Fibroblast of skin of abdomen (primary cell): Measurements from ENCODE around the gene GPR35.

ENCODE experiments used
- DNase-seq: peaks from one replicate; pipeline ENCODE4 v3.0.0-alpha.2; 2013

Gene GPR35

GRCh38 chr2:240589850-240590525 lies 35.3 kb upstream of the GPR35 start:
- no peak for DNase-seq

- no peak for DNase-seq
Measured at GRCh38 chr2:240590681-240591111, 34.6 kb upstream of the GPR35 start.

DNA sequence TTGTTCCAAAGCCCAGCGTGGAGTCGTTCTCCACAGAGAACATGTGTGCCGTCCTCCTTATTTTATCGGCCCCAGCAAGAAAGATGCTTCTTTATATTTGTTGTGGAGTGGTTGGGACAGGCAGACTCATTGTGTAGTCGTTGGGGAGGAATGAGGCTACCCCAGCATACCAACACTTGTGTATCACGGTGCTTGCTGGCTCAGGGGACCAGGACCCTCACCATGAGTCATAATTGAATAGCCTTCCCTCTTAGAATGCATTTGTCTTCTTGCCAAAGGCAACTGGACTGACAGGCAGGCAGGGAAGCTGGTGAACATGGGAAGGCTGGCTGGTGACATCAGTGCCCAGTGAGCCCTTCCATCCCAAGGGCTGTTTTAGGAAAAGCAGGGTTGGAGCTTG lies 34.1 kb upstream of the GPR35 start:
- peak; percentile 40 for DNase-seq

GRCh38 chr2:240591784-240592183 lies 33.5 kb upstream of the GPR35 start:
- no peak for DNase-seq

- DNase-seq: no peak
Measured at GRCh38 chr2:240593026-240593702, 32.1 kb upstream of the GPR35 start.

GRCh38 chr2:240593703-240594451 lies 31.4 kb upstream of the GPR35 start:
- no peak for DNase-seq

- DNase-seq: no peak
Measured at GRCh38 chr2:240594511-240595380, 30.5 kb upstream of the GPR35 start.

DNA sequence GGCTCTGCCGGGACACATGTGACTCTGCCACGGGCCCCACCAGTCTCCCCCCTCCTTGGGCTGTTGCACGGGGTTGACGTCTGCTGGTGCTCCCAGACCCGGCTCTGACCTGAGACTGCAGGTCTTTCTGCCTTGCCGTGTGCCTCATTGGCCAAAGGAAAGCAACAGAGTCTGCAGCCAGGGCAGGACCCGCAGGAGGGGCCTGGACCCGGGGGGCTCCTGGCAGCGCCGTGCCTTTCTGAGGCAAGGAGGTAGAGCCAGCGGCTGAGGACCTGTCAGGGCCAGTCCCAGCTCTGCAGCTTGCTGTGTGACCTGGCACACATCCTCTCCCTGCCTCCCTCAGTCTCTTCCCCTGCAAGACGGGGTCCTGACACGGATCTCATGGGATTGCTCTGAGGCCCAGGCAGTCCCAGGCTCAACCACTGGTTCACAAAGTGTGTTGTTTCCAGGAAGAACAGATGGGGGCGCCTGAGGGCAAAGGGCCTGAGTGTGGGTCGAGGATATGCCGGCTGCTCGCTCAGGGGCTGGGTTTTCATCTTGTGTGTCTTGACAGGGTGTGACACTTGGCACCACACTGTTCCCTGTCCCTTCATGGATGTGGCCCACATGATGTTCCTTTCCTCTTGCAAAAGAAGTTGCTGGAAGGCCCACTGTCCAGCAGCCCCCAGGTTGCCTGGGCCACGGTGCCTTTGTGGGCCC lies 29.8 kb upstream of the GPR35 start:
- DNase-seq: no peak

- no peak for DNase-seq
Measured at GRCh38 chr2:240596080-240596460, 29.2 kb upstream of the GPR35 start.

- no peak for DNase-seq
Measured at GRCh38 chr2:240596491-240596931, 28.8 kb upstream of the GPR35 start.

GRCh38 chr2:240597054-240597418 lies 28.2 kb upstream of the GPR35 start:
- DNase-seq: no peak

DNA sequence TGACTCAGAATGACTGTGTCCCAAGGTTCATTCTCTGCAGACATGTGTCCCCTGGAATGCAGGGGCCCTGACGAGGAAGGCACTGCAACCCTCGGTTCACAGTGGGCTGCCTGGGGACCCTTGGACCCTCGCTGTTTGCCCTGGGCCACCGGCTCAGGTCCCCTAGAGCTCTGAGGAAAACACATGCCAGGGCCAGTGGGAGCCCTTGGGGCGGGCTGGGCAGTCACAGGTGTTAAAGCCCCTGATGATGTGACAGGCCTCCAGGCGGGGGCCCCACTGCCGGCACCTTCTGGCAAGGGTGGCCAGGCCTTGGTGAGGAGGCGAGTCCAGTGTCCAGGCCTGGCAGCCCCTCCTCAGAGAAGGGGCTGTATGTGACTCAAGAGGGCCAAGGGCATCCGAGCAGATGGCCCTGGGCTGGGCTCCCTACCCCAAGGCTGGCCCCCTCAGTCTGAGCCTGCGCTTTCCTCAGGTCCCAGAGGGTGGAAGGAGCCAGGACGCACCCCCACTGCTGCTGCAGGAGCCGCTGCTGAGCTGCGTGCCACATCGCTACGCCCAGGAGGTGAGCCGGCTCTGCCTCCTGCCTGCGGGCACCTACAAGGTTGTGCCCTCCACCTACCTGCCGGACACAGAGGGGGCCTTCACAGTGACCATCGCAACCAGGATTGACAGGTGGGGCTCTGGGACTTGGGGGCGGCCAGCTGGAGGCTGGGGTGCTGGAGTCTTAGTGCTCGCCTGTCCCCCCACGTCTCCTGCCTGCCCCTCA lies 27.7 kb upstream of the GPR35 start:
- no peak for DNase-seq

- no peak for DNase-seq
Measured at GRCh38 chr2:240598311-240598911, 26.9 kb upstream of the GPR35 start.

- no peak for DNase-seq
Measured at GRCh38 chr2:240599141-240599583, 26.1 kb upstream of the GPR35 start.

DNA sequence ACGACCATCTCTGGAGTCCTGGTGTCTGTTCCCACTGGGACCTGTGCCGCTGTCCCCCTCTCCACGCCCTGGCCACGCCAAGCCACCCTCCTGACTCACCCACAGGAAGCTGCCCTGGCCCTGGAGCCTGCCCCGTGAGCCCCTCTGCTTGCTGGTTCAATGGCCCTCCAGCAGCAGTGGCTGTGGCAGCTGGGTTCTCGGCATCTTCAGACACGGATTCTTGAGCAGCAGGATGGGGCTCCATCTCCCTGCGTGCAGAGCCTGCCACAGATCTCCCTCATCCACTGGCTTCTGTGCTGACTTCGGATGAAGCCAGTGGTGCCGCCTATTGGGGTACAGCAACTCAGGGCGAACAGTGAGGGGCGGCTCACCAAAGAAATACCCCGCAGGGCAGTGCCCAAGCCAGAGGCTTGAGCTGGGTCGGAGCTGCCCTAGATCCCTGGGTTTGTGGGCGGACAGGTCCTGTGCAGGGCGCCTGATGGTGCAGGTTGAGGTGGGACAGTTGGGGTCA lies 24.8 kb upstream of the GPR35 start:
- no peak for DNase-seq

- DNase-seq: no peak
Measured at GRCh38 chr2:240601061-240601830, 24.0 kb upstream of the GPR35 start.

DNA sequence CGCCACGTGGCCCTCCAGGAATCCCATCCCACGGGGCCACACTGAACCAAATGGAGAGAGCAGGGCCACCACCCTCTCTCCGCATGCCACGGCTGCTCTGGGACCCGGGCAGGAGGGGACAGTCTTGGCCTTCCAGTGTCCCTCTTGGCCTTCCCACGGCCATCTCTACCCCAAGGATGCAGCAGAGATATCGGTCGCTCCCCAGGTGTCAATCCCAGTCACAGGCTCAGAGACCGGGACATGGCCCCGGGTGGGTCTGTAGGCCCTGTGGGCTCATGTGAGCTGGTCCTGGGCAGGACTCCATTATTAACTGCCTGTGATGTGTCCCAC lies 23.5 kb upstream of the GPR35 start:
- DNase-seq: no peak

DNA sequence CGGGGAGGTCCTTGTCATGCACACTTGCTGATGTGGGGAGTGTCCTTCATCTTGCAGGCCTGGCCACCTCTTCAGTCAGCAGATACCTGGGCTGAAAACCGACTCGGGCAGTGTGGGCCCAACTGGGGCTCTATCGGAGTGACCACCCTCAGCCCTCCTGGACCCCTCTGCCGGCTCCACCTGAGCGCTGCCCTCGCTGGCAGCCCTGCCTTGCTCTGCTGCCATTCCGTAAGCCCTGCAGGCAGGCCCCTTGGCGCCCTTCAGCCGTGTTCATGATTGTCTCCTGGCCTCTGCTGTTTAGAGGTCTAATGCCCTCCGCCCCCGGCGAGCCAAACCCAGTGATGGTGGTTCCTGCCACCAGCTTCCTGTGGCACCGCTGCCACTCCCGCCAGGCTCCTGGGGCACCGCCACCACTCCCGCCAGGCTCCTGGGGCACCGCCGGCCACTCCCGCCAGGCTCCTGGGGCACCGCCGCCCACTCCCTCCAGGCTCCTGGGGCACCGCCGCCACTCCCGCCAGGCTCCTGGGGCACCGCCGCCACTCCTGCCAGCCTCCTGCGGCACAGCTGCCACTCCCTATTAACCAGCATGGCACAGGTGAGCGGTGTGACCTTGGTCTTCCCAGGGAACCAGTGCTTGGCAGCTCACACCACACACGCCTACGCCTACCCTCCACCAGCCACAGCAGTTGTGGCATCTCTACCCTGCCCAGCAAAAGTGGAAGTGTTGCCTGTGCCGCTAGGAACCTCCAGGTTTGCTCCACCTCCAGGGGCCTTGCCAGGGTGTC lies 22.8 kb upstream of the GPR35 start:
- DNase-seq: no peak
